Right lobe of liver (tissue), 4 donors: Measurements from ENCODE around the gene TMEM131.

ENCODE experiments used
- POLR2A ChIP-seq: fragments of 450-650 bp; IDR thresholded peaks from one replicate; pipeline ENCODE4 v1.6.1; 2017; ENCODE audit warnings: antibody characterized with exemption, mild to moderate bottlenecking
- TF ChIP-seq, protein P1 (sequence below), 4 donors: fragments of 200-600 bp in 3 of 4; fragments of 450-650 bp in 1 of 4; IDR thresholded peaks; one replicate each; pipeline versions ENCODE4 v1.5.1 to v1.8.0; 2016 to 2022; ENCODE audit warnings: antibody characterized with exemption in 4 of 4, mild to moderate bottlenecking in 2 of 4
- donor health status: DM: no; HTN: no; CAD: no.
- donor health status: DM: no; HTN: no; CAD: no.
- donor health status: DM: no; HTN: yes; CAD: no.

GRCh38 chr2:98004047-98004446 is 8.3 kb upstream of the TMEM131 start:
- TF ChIP-seq, protein P1, sequence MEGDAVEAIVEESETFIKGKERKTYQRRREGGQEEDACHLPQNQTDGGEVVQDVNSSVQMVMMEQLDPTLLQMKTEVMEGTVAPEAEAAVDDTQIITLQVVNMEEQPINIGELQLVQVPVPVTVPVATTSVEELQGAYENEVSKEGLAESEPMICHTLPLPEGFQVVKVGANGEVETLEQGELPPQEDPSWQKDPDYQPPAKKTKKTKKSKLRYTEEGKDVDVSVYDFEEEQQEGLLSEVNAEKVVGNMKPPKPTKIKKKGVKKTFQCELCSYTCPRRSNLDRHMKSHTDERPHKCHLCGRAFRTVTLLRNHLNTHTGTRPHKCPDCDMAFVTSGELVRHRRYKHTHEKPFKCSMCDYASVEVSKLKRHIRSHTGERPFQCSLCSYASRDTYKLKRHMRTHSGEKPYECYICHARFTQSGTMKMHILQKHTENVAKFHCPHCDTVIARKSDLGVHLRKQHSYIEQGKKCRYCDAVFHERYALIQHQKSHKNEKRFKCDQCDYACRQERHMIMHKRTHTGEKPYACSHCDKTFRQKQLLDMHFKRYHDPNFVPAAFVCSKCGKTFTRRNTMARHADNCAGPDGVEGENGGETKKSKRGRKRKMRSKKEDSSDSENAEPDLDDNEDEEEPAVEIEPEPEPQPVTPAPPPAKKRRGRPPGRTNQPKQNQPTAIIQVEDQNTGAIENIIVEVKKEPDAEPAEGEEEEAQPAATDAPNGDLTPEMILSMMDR (IDR thresholded peaks at IDR 0.05) = no peak
- no peak for TF ChIP-seq POLR2A
